CD14-positive monocyte (primary cell): Measurements from ENCODE around the gene ZNF48. TPM values are rescaled to one million over a fixed set of nuclear protein-coding genes. Genes with fewer than 3 reads are reported as not detected.

Source experiments
- DNase-seq, 3 donors: peaks; one replicate each; pipeline ENCODE4 v3.0.0-alpha.2; 2011 to 2022
- H2AFZ ChIP-seq: 2 replicates; pipeline ENCODE4 v1.6.0; 2012; ENCODE audit warnings: mild to moderate bottlenecking, low read depth, low read length, inconsistent platforms; ENCODE audit not compliant: insufficient read depth, poor library complexity, severe bottlenecking
- H3K27ac ChIP-seq, 2 donors: 1 replicate in 1 of 2; 2 replicates in 1 of 2; pipeline ENCODE4 v1.5.1; 2012 to 2013; ENCODE audit warnings: low read length in 2 of 2, control low read depth in 1 of 2, inconsistent platforms in 1 of 2, low read depth in 1 of 2, mild to moderate bottlenecking in 1 of 2
- H3K27me3 ChIP-seq, 2 donors: one replicate each; pipeline versions ENCODE4 v1.6.0 to v1.6.1; 2011 to 2013; ENCODE audit warnings: low read length in 2 of 2; ENCODE audit not compliant: control insufficient read depth in 2 of 2, insufficient read depth in 2 of 2
- H3K36me3 ChIP-seq, 2 donors: replicated peaks in 1 of 2; 1 replicate in 1 of 2; 2 replicates in 1 of 2; pipeline versions ENCODE4 v1.5.1 to v1.6.1; 2012 to 2013; ENCODE audit warnings: low read length in 2 of 2, control low read depth in 1 of 2, inconsistent platforms in 1 of 2, mild to moderate bottlenecking in 1 of 2; ENCODE audit not compliant: insufficient read depth in 2 of 2, control insufficient read depth in 1 of 2
- H3K4me1 ChIP-seq, 2 donors: 1 replicate in 1 of 2; 2 replicates in 1 of 2; pipeline versions ENCODE4 v1.5.1 to v1.6.1; 2012 to 2013; ENCODE audit warnings: low read length in 2 of 2, control low read depth in 1 of 2, inconsistent platforms in 1 of 2, mild to moderate bottlenecking in 1 of 2, moderate library complexity in 1 of 2; ENCODE audit not compliant: insufficient read depth in 2 of 2, control insufficient read depth in 1 of 2
- H3K4me2 ChIP-seq: replicated peaks from 2 replicates; pipeline ENCODE3; 2012; ENCODE audit warnings: low read length, moderate library complexity, mild to moderate bottlenecking; ENCODE audit not compliant: poor library complexity, severe bottlenecking; ENCODE audit errors: extremely low read depth
- H3K4me3 ChIP-seq, 3 experiments: fragments of 200-600 bp in 1 of 3; sonication (generic) in 1 of 3; replicated peaks in 1 of 3; 1 replicate in 2 of 3; 2 replicates in 1 of 3; pipeline ENCODE4 v1.5.1; 2011 to 2013; ENCODE audit warnings: low read length in 3 of 3, mild to moderate bottlenecking in 3 of 3, control low read depth in 2 of 3, low read depth in 2 of 3, inconsistent platforms in 1 of 3, moderate library complexity in 1 of 3
- H3K79me2 ChIP-seq: 2 replicates; pipeline ENCODE4 v1.6.0; 2012; ENCODE audit warnings: mild to moderate bottlenecking, control low read depth, inconsistent platforms, low read length, moderate library complexity; ENCODE audit not compliant: insufficient read depth
- H3K9ac ChIP-seq: 2 replicates; pipeline ENCODE4 v1.6.0; 2017; ENCODE audit warnings: low read length, mild to moderate bottlenecking; ENCODE audit not compliant: insufficient read depth, poor library complexity, severe bottlenecking
- H3K9me3 ChIP-seq, 2 donors: replicated peaks in 1 of 2; 1 replicate in 1 of 2; 2 replicates in 1 of 2; pipeline versions ENCODE4 v1.5.1 to v1.6.1; 2012 to 2013; ENCODE audit warnings: low read length in 2 of 2, control low read depth in 1 of 2; ENCODE audit not compliant: control insufficient read depth in 1 of 2, insufficient read depth in 1 of 2
- H4K20me1 ChIP-seq: 2 replicates; pipeline ENCODE4 v1.6.0; 2012; ENCODE audit warnings: mild to moderate bottlenecking, low read length, control low read depth, moderate library complexity; ENCODE audit not compliant: insufficient read depth
- H3K27ac Mint-ChIP-seq, 7 donors: one replicate each; pipeline ENCODE4 v1.8.0; 2020; ENCODE audit warnings: mild to moderate bottlenecking in 7 of 7, mixed read lengths in 7 of 7, moderate library complexity in 6 of 7, inconsistent platforms in 2 of 7
- H3K27me3 Mint-ChIP-seq, 3 donors: one replicate each; pipeline ENCODE4 v1.8.0; 2021 to 2022; ENCODE audit warnings: low read depth in 3 of 3, mild to moderate bottlenecking in 3 of 3, mixed read lengths in 3 of 3, moderate library complexity in 3 of 3, inconsistent platforms in 1 of 3
- H3K36me3 Mint-ChIP-seq, 2 donors: one replicate each; pipeline ENCODE4 v1.8.0; 2020; ENCODE audit warnings: mixed read lengths in 2 of 2, inconsistent platforms in 1 of 2, mild to moderate bottlenecking in 1 of 2
- H3K4me1 Mint-ChIP-seq: one replicate; pipeline ENCODE4 v1.8.0; 2020; ENCODE audit warnings: mild to moderate bottlenecking, mixed read lengths
- H3K4me3 Mint-ChIP-seq, 2 donors: one replicate each; pipeline ENCODE4 v1.8.0; 2020; ENCODE audit warnings: mild to moderate bottlenecking in 2 of 2, mixed read lengths in 2 of 2, moderate library complexity in 1 of 2
- H3K9me3 Mint-ChIP-seq, 7 donors: one replicate each; pipeline ENCODE4 v1.8.0; 2020 to 2022; ENCODE audit warnings: mixed read lengths in 7 of 7, mild to moderate bottlenecking in 6 of 7, moderate library complexity in 6 of 7, inconsistent platforms in 2 of 7
- WGBS: methylation state at CpG from one replicate; pipeline ENCODE4 v1.1.5; 2013; ENCODE audit warnings: missing lambda C conversion rate; ENCODE audit not compliant: insufficient coverage; 5-methylcytosine and 5-hydroxymethylcytosine counted together
- intact Hi-C, 2 donors: fragments of 100-400 bp; cut with micrococcal nuclease; formaldehyde crosslinking; loops; one replicate each; pipeline versions ENCODE4 v1.15.0 to v1.15.1; 2023
- polyA plus RNA-seq, 3 donors: library from polyadenylated mRNA; depleted of rRNA in 1 of 3; unstranded in 2 of 3; stranded (reverse) in 1 of 3; fragments of 300-500 nt in 2 of 3; fragments of >200 nt in 1 of 3; fragmentation: Illumina TruSeq in 2 of 3; gene quantifications; 1 replicate in 2 of 3; 2 replicates in 1 of 3; pipeline ENCODE4 v1.2.3, GENCODE V29; 2012 to 2021
- TF ChIP-seq, protein P1 (sequence below): fragments of 200-600 bp; IDR thresholded peaks from one replicate; pipeline ENCODE4 v1.8.0; 2022; ENCODE audit warnings: antibody characterized with exemption, mild to moderate bottlenecking

Gene ZNF48
- polyA plus RNA-seq, 3 donors: 0.67 to 1.4 (median 0.93) TPM

- no peak for DNase-seq
- Histone ChIP-seq H3K9me3 (no peaks in the 10 kb centered on the region), H3K9ac (no peak overlapping the region), H4K20me1 (peaks cover 38% of the 10 kb centered on the region), H3K4me1 (peaks cover 15 to 20% of the 10 kb centered on the region in 2 donors), H3K79me2 (peaks cover 38% of the 10 kb centered on the region), H3K27me3 (no peaks in the 10 kb centered on the region), H3K4me3 (no peak overlapping the region), H3K36me3 (peaks cover 35 to 42% of the 10 kb centered on the region in 2 donors), H2AFZ (no peak overlapping the region), H3K4me2 (no peak overlapping the region), H3K27ac (no peak overlapping the region)
- Mint-ChIP-seq H3K4me3 (no peak overlapping the region), H3K4me1 (peaks cover 22% of the 10 kb centered on the region), H3K27ac (peak overlapping the region in 2 of 7 donors; percentile 70 to 83), H3K9me3 (no peaks in the 10 kb centered on the region), H3K36me3 (peaks cover 41 to 47% of the 10 kb centered on the region in 2 donors), H3K27me3 (peaks cover 0 to 1% (median 0%) of the 10 kb centered on the region in 3 donors)
- intact Hi-C loops: loop anchor here in 1 of 2 donors (10.0 kb wide), 1 partner anchor 54 kb away; the partner anchor contains the start of gene ZNF771
- 97% methylated on average over 15 of the region's 15 CpGs for WGBS
- TF ChIP-seq, protein P1, sequence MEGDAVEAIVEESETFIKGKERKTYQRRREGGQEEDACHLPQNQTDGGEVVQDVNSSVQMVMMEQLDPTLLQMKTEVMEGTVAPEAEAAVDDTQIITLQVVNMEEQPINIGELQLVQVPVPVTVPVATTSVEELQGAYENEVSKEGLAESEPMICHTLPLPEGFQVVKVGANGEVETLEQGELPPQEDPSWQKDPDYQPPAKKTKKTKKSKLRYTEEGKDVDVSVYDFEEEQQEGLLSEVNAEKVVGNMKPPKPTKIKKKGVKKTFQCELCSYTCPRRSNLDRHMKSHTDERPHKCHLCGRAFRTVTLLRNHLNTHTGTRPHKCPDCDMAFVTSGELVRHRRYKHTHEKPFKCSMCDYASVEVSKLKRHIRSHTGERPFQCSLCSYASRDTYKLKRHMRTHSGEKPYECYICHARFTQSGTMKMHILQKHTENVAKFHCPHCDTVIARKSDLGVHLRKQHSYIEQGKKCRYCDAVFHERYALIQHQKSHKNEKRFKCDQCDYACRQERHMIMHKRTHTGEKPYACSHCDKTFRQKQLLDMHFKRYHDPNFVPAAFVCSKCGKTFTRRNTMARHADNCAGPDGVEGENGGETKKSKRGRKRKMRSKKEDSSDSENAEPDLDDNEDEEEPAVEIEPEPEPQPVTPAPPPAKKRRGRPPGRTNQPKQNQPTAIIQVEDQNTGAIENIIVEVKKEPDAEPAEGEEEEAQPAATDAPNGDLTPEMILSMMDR: no peak
These were observed 44.2 kb upstream of the ZNF48 start for GRCh38 chr16:30351001-30351441.

DNA sequence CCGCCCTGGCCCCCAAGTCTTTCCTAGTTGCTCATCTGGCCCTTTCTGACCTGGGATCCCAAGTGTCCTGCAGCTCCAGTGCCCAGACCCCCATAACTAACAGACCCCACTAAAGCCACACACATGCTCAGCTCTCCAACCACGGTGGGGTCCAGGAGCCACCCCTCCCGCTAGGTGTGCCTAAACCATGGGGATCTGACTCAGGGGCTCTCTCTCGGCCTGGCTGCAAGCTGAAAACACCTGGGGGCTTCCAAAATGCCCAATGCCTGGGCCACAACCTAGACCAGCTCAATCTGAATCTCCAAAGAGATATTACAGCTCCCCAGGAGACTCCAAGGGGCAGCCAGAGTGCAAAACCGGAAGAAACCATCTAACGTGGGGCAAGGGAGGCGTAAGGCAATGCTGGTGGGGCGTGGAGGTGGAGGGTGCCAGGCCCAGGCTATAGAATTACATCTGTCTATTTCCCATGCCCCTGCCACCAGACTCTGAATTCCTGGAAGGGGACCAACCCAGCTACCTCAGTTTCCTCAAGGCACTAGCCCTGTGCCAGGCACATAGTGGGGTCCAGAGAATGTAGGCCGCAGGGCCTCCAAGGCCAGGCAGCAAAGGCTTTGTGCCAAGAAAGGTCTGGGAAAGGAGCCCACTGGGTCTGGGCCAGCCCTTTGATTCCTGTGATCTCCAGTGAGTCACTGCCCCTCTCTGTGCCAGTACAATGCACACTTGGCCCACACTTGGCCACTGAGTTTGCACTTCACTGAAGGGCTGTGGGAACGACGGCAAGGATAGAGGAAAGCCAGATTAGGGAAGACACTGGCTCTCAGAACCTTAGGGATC is 43.4 kb upstream of the ZNF48 start:
- Histone ChIP-seq H3K9me3 (no peaks in the 10 kb centered on the region), H3K36me3 (peaks cover 35 to 44% of the 10 kb centered on the region in 2 donors), H3K79me2 (peaks cover 45% of the 10 kb centered on the region), H3K4me2 (no peak overlapping the region), H3K9ac (no peak overlapping the region), H3K27ac (no peak overlapping the region), H4K20me1 (peaks cover 43% of the 10 kb centered on the region), H3K27me3 (no peaks in the 10 kb centered on the region), H3K4me3 (no peak overlapping the region), H2AFZ (no peak overlapping the region), H3K4me1 (peaks cover 23 to 28% of the 10 kb centered on the region in 2 donors)
- Mint-ChIP-seq H3K27me3 (peaks cover 0 to 1% (median 0%) of the 10 kb centered on the region in 3 donors), H3K36me3 (peaks cover 43 to 49% of the 10 kb centered on the region in 2 donors), H3K9me3 (no peaks in the 10 kb centered on the region), H3K4me1 (peaks cover 30% of the 10 kb centered on the region), H3K27ac (peak overlapping the region in 1 of 7 donors; percentile 46), H3K4me3 (no peak overlapping the region)
- DNase-seq: no peak
- intact Hi-C loops: loop anchor here in 1 of 2 donors (10.0 kb wide), 1 partner anchor 53 kb away; the partner anchor contains the start of gene ZNF771
- WGBS: 100% methylated on average over 9 of the region's 11 CpGs
- TF ChIP-seq, protein P1: no peak
